A549 (cell line): Measurements from ENCODE around the gene FUT1. TPM values are rescaled to one million over a fixed set of nuclear protein-coding genes. Genes with fewer than 3 reads are reported as not detected.
A peak's percentile ranks its signal among the peaks of the same experiment; 100 is the strongest.

Experiments used
- ATAC-seq, 2 experiments: fragments of 200-7000 bp in 1 of 2; fragments of >200 bp in 1 of 2; cut with Nextera tagmentation in 1 of 2; cut with Tn5 transposase in 1 of 2; 3 replicates each; pipeline versions ENCODE4 v1.8.0 to v1.9.1; 2018 to 2020; ENCODE audit warnings: mild to moderate bottlenecking in 1 of 2, moderate library complexity in 1 of 2
- CTCF ChIA-PET: fragments of 300-600 bp; sonication (Branson Sonifier 250); formaldehyde crosslinking; extraction: SDS; loops from one replicate; lab custom pipeline; 2021; ENCODE audit warnings: antibody characterized with exemption, inconsistent platforms; lab: Yijun Ruan, JAX
- POLR2A ChIA-PET: fragments of 350-600 bp; formaldehyde crosslinking; extraction: SDS; loops from one replicate; lab custom pipeline; 2021; ENCODE audit warnings: antibody characterized with exemption, inconsistent platforms; lab: Yijun Ruan, JAX
- DNase-seq, 2 experiments: peaks; one replicate each; pipeline versions ENCODE4 v3.0.0 to v3.0.0-alpha.2; 2011 to 2016; ENCODE audit warnings: low read depth in 1 of 2, low spot score in 1 of 2
- FAIRE-seq: peaks from 2 replicates; lab custom pipeline; 2011; peaks lifted over from hg19 to GRCh38; lab: Jason Lieb, UNC
- H3K27ac ChIP-seq, 2 experiments: fragments of >200 bp; sonication (Bioruptor Twin); formaldehyde crosslinking; 3 replicates each; pipeline ENCODE4 v1.5.1; 2016 to 2017
- H3K4me1 ChIP-seq: fragments of >200 bp; sonication (Bioruptor Twin); formaldehyde crosslinking; 3 replicates; pipeline ENCODE4 v1.6.1; 2016
- H3K4me2 ChIP-seq: fragments of >200 bp; sonication (Bioruptor Twin); formaldehyde crosslinking; 3 replicates; pipeline ENCODE4 v1.6.1; 2016
- H3K4me3 ChIP-seq: fragments of >200 bp; sonication (Bioruptor Twin); formaldehyde crosslinking; 3 replicates; pipeline ENCODE4 v1.5.1; 2016
- H3K9me3 ChIP-seq: fragments of >200 bp; sonication (Bioruptor Twin); formaldehyde crosslinking; 3 replicates; pipeline ENCODE4 v1.6.1; 2016
- CBX8 ChIP-seq: fragments of 200-600 bp; sonication (generic); IDR thresholded peaks from 2 replicates; pipeline ENCODE4 v1.6.1; 2016
- E2F6 ChIP-seq: IDR thresholded peaks from 2 replicates; pipeline ENCODE4 v1.6.1; 2012; ENCODE audit warnings: low read depth, borderline replicate concordance
- EHF ChIP-seq: fragments of 250-450 bp; sonication (Bioruptor Pico); IDR thresholded peaks from 2 replicates; pipeline ENCODE4 v1.5.0; 2020; ENCODE audit warnings: mild to moderate bottlenecking
- HEYL ChIP-seq: fragments of 250-450 bp; sonication (Bioruptor Pico); IDR thresholded peaks from 2 replicates; pipeline ENCODE4 v1.8.0; 2021; ENCODE audit warnings: mild to moderate bottlenecking, moderate library complexity
- MAFK ChIP-seq: fragments of 450-650 bp; IDR thresholded peaks from 2 replicates; pipeline ENCODE4 v1.6.1; 2014; ENCODE audit not compliant: partially characterized antibody
- PHF8 ChIP-seq: fragments of 200-600 bp; sonication (generic); IDR thresholded peaks from 2 replicates; pipeline ENCODE4 v1.6.1; 2016; ENCODE audit warnings: low read depth, mild to moderate bottlenecking, antibody characterized with exemption, moderate library complexity, borderline replicate concordance
- RAD21 ChIP-seq, 2 experiments: fragments of >200 bp in 1 of 2; sonication (Bioruptor Twin) in 1 of 2; formaldehyde crosslinking in 1 of 2; IDR thresholded peaks in 1 of 2; conservative IDR thresholded peaks in 1 of 2; 2 replicates in 1 of 2; 3 replicates in 1 of 2; pipeline ENCODE4 v1.6.1; 2012 to 2018; ENCODE audit warnings: inconsistent platforms in 1 of 2
- SREBF2 ChIP-seq: fragments of 450-650 bp; IDR thresholded peaks from 2 replicates; pipeline ENCODE4 v1.6.1; 2014; ENCODE audit warnings: mild to moderate bottlenecking, moderate library complexity
- TP53 ChIP-seq: fragments of 250-450 bp; sonication (Bioruptor Pico); IDR thresholded peaks from 2 replicates; pipeline ENCODE4 v1.5.0; 2021; ENCODE audit warnings: mild to moderate bottlenecking, moderate library complexity
- WGBS: methylation state at CpG from one replicate; pipeline ENCODE4 v1.1.6; 2017; ENCODE audit errors: missing lambda C conversion rate; 5-methylcytosine and 5-hydroxymethylcytosine counted together
- polyA plus RNA-seq, 4 experiments: library from polyadenylated mRNA; depleted of rRNA in 3 of 4; stranded (reverse); fragments of >200 nt; fragmentation: RNase III in 1 of 4; extraction: RNeasy Plus Mini Kit Qiagen cat#74134 plus additional on column Dnase treatment in 1 of 4; gene quantifications; 2 replicates in 3 of 4; 3 replicates in 1 of 4; pipeline ENCODE4 v1.2.3, GENCODE V29; 2011 to 2017
- TF ChIP-seq, protein P1 (sequence below): IDR thresholded peaks from 2 replicates; pipeline ENCODE4 v1.6.1; 2012
- TF ChIP-seq, protein P2 (sequence below): fragments of 250-450 bp; sonication (Bioruptor Pico); IDR thresholded peaks from 2 replicates; pipeline ENCODE4 v1.5.0; 2021; ENCODE audit warnings: mild to moderate bottlenecking, moderate library complexity, borderline replicate concordance
- TF ChIP-seq, protein P3 (sequence below): fragments of 200-600 bp; sonication (generic); IDR thresholded peaks from 2 replicates; pipeline ENCODE4 v1.6.1; 2016; ENCODE audit warnings: antibody characterized with exemption, mild to moderate bottlenecking, moderate library complexity

FUT1 gene
- polyA plus RNA-seq, 2 of the 4 experiments (the other 2 are of a cell fraction): 0.13 to 1.5 TPM

DNA sequence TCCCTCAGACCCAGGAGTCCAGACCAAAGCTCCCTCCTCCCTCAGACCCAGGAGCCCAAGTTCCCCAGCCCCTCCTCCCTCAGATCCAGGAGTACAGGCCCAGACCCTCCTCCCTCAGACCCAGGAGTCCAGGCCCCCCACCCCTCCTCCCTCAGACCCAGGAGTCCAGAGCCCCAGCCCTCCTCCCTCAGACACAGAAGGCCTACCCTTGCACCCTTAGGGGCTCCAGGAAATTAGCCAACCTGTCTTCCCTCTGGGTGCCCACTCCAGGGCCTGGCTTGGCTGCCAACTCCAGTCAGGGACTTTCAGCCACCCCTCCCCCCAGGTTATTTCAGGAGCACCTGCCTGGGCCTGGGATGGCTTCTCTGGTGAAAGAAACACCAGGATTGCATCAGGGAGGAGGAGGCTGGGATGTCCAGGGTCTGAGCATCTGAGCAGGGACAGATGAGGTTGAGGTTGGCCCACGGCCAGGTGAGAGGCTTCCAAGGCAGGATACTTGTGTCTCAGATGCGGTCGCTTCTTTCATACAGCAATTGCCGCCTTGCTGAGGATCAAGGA, 2.7 kb upstream of the FUT1 start, which contains the start of gene FGF21:
Gene FGF21 (plus strand): TSS at position 441 of the 558 bp plus-strand sequence. CDS start 713 bp downstream, outside the sequence.
- Histone ChIP-seq H3K4me2 (peak within 1 kb of the TSS; percentile 68), H3K9me3 (no peaks in the 10 kb centered on the region), H3K27ac (peak within 1 kb of the TSS; percentile 85), H3K4me3 (peak within 1 kb of the TSS; percentile 21; the same call in 1 of the 3 replicates), H3K4me1 (peaks cover 32% of the 10 kb centered on the region)
- FAIRE-seq (no peak), ATAC-seq (0 out of 6 replicates have a peak, but pooled peaks of 1 of the 2 experiments have one; percentile 4), DNase-seq (peak in 1 of 2 experiments; percentile 61)
- ChIA-PET CTCF (interaction anchor here (1.1 to 1.4 kb wide), 4 partner anchors 16 to 470 kb away, joined by 3 to 4 read pairs (median 3); no protein-coding TSS in a partner anchor), POLR2A (no interaction called here)
- WGBS: 70% methylated on average over 4 of the region's 4 CpGs
- no peak for TF ChIP-seq HEYL (CRISPR knock-in tag)
- TF ChIP-seq, all 56 proteins: peak for 0

DNA sequence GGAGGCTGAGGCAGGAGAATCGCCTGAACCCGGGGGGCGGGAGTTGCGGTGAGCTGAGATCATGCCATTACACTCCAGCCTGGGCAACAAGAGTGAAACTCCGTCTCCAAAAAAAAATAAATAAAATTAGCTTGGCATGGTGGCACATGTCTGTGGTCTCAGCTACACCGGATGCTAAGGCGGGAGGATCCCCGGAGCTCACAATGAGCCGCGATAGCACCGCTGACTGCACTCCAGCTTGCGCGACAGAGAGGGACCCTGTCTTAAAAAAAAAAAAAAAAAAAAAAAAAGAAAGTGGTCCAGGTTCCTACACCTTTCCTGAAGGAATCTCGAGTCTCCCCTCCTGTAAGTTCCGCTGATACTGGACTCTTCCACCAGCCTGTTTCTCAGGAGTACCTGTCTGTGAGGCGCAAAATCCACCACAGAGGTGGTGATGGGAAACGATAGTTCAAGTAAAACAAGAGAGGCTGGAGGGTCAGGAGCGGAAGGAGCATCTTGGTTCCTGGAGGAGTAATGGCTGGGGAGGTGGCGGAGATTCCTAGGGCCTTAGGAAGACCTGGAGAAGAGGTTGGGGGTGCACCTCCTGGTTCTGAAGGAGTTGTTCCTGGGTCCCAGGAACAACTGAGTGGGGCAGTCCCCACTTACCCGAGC, 471 bp downstream of the FUT1 start:
- Histone ChIP-seq H3K4me3 (peak overlapping the region; percentile 47), H3K4me2 (peak overlapping the region; percentile 95), H3K27ac (peak overlapping the region; percentile 57 to 75; a peak in 5 of 6 replicates), H3K9me3 (no peaks in the 10 kb centered on the region), H3K4me1 (peaks cover 36% of the 10 kb centered on the region)
- POLR2A ChIA-PET: no interaction called here
- 92% methylated on average over 20 of the region's 20 CpGs for WGBS
- FAIRE-seq: no peak
- ATAC-seq: 0 out of 6 replicates have a peak, but pooled peaks of 1 of the 2 experiments have one; percentile 3
- CTCF ChIA-PET: interaction anchor here (1.2 to 1.7 kb wide), 4 partner anchors 22 to 248 kb away, joined by 3 to 6 read pairs (median 4); partner anchors contain the start of genes CA11 and HSD17B14
- TF ChIP-seq RAD21 (conservative IDR thresholded peaks at IDR 0.05 in 1 of 2, IDR thresholded peaks at IDR 0.05 in 1 of 2) (no peak), SREBF2 (no peak), MAFK (no peak), TP53 (CRISPR knock-in tag) (no peak), EHF (no peak), PHF8 (no peak), CBX8 (no peak), E2F6 (no peak)
- TF ChIP-seq, protein P1, sequence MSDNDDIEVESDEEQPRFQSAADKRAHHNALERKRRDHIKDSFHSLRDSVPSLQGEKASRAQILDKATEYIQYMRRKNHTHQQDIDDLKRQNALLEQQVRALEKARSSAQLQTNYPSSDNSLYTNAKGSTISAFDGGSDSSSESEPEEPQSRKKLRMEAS: no peak
- TF ChIP-seq, protein P2, sequence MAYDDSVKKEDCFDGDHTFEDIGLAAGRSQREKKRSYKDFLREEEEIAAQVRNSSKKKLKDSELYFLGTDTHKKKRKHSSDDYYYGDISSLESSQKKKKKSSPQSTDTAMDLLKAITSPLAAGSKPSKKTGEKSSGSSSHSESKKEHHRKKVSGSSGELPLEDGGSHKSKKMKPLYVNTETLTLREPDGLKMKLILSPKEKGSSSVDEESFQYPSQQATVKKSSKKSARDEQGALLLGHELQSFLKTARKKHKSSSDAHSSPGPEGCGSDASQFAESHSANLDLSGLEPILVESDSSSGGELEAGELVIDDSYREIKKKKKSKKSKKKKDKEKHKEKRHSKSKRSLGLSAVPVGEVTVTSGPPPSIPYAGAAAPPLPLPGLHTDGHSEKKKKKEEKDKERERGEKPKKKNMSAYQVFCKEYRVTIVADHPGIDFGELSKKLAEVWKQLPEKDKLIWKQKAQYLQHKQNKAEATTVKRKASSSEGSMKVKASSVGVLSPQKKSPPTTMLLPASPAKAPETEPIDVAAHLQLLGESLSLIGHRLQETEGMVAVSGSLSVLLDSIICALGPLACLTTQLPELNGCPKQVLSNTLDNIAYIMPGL: no peak
- TF ChIP-seq, protein P3, sequence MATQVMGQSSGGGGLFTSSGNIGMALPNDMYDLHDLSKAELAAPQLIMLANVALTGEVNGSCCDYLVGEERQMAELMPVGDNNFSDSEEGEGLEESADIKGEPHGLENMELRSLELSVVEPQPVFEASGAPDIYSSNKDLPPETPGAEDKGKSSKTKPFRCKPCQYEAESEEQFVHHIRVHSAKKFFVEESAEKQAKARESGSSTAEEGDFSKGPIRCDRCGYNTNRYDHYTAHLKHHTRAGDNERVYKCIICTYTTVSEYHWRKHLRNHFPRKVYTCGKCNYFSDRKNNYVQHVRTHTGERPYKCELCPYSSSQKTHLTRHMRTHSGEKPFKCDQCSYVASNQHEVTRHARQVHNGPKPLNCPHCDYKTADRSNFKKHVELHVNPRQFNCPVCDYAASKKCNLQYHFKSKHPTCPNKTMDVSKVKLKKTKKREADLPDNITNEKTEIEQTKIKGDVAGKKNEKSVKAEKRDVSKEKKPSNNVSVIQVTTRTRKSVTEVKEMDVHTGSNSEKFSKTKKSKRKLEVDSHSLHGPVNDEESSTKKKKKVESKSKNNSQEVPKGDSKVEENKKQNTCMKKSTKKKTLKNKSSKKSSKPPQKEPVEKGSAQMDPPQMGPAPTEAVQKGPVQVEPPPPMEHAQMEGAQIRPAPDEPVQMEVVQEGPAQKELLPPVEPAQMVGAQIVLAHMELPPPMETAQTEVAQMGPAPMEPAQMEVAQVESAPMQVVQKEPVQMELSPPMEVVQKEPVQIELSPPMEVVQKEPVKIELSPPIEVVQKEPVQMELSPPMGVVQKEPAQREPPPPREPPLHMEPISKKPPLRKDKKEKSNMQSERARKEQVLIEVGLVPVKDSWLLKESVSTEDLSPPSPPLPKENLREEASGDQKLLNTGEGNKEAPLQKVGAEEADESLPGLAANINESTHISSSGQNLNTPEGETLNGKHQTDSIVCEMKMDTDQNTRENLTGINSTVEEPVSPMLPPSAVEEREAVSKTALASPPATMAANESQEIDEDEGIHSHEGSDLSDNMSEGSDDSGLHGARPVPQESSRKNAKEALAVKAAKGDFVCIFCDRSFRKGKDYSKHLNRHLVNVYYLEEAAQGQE: no peak
- no peak for DNase-seq
